OCI-LY7 (cell line): ENCODE results near the gene FOXN3. TPM values are rescaled to one million over a fixed set of nuclear protein-coding genes. Genes with fewer than 3 reads are reported as not detected.

Source experiments
- BruUV-seq: library from RNA; stranded (reverse); fragments of 400-500 nt; replicated peaks from 2 replicates; lab custom pipeline; 2021; lab: Mats Ljungman, UMichigan
- CTCF ChIA-PET: fragments of 300-600 bp; sonication (Branson Sonifier 250); formaldehyde crosslinking; loops from one replicate; lab custom pipeline; 2022; ENCODE audit warnings: antibody characterized with exemption; ENCODE audit not compliant: unreplicated experiment; lab: Charles Lee
- POLR2A ChIA-PET: fragments of 300-600 bp; sonication (Branson Sonifier 250); formaldehyde crosslinking; loops from one replicate; lab custom pipeline; 2022; ENCODE audit warnings: antibody characterized with exemption; lab: Charles Lee
- DNase-seq: peaks from one replicate; pipeline ENCODE4 v3.0.0-alpha.2; 2015; ENCODE audit warnings: low spot score
- H2AFZ ChIP-seq: fragments of 200-600 bp; sonication (generic), shearing (Covaris generic); 2 replicates; pipeline ENCODE4 v1.6.1; 2014; ENCODE audit warnings: mild to moderate bottlenecking, antibody characterized with exemption, low read length, moderate library complexity
- H3K27ac ChIP-seq: fragments of 200-600 bp; sonication (generic); 2 replicates; pipeline ENCODE4 v1.5.1; 2014; ENCODE audit warnings: mixed run types, low read depth, mild to moderate bottlenecking, moderate library complexity, low read length, inconsistent platforms; ENCODE audit not compliant: poor library complexity, severe bottlenecking
- H3K36me3 ChIP-seq: fragments of 200-600 bp; sonication (generic); 2 replicates; pipeline ENCODE4 v1.6.1; 2014; ENCODE audit warnings: mild to moderate bottlenecking, antibody characterized with exemption, low read length, moderate library complexity, mixed read lengths; ENCODE audit not compliant: insufficient read depth
- H3K4me1 ChIP-seq: fragments of 200-600 bp; sonication (generic); 2 replicates; pipeline ENCODE4 v1.5.1; 2014; ENCODE audit warnings: mild to moderate bottlenecking, low read length; ENCODE audit not compliant: insufficient read depth, poor library complexity, severe bottlenecking
- H3K4me2 ChIP-seq: fragments of 200-600 bp; sonication (generic); 2 replicates; pipeline ENCODE4 v1.6.1; 2014; ENCODE audit warnings: mild to moderate bottlenecking, low read length
- H3K4me3 ChIP-seq: fragments of 200-600 bp; sonication (generic); 2 replicates; pipeline ENCODE4 v1.5.1; 2014; ENCODE audit warnings: mild to moderate bottlenecking, low read depth, low read length; ENCODE audit not compliant: poor library complexity, severe bottlenecking
- H3K79me2 ChIP-seq: fragments of 200-600 bp; sonication (generic); 2 replicates; pipeline ENCODE4 v1.6.1; 2016; ENCODE audit warnings: low read depth, mild to moderate bottlenecking, low read length, moderate library complexity, mixed read lengths; ENCODE audit not compliant: insufficient read depth
- H3K9me2 ChIP-seq: fragments of 200-600 bp; sonication (generic); 2 replicates; pipeline ENCODE4 v1.6.1; 2016; ENCODE audit warnings: mild to moderate bottlenecking, low read length, mixed read lengths; ENCODE audit not compliant: insufficient read depth
- H3K9me3 ChIP-seq: fragments of 200-600 bp; sonication (generic); 2 replicates; pipeline ENCODE4 v1.6.1; 2014; ENCODE audit warnings: mild to moderate bottlenecking, mixed run types, low read length, mixed read lengths
- H4K20me1 ChIP-seq: fragments of 200-600 bp; sonication (generic); 2 replicates; pipeline ENCODE4 v1.6.1; 2014; ENCODE audit warnings: mild to moderate bottlenecking, antibody characterized with exemption, low read length, moderate library complexity, mixed read lengths; ENCODE audit not compliant: insufficient read depth
- CTCF ChIP-seq: fragments of 200-600 bp; sonication (generic); conservative IDR thresholded peaks from 2 replicates; pipeline ENCODE4 v1.5.1; 2014; ENCODE audit warnings: mild to moderate bottlenecking, antibody characterized with exemption, low read length, moderate library complexity, mixed read lengths
- EZH2phosphoT487 ChIP-seq: fragments of 200-600 bp; sonication (generic); IDR thresholded peaks from 2 replicates; pipeline ENCODE4 v1.6.1; 2018; ENCODE audit warnings: low read depth, borderline replicate concordance, mild to moderate bottlenecking, mixed run types, antibody characterized with exemption, low read length, moderate library complexity, mixed read lengths
- intact Hi-C: fragments of 100-400 bp; cut with micrococcal nuclease; formaldehyde crosslinking; loops from one replicate; pipeline ENCODE4 v1.10.0; 2022; ENCODE audit not compliant: unreplicated experiment
- total RNA-seq, 2 experiments: library from RNA; depleted of rRNA in 1 of 2; stranded (reverse); fragments of >200 nt in 1 of 2; shearing (Covaris generic) in 1 of 2; gene quantifications; 2 replicates each; pipeline ENCODE4 v1.2.3, GENCODE V29; 2014 to 2022

The FOXN3 gene
- total RNA-seq, 2 experiments from 2014 or later: 77.7 to 102 TPM

GRCh38 chr14:89187501-89187900, 229.5 kb downstream of the FOXN3 start:
- ChIA-PET POLR2A (no interaction called here), CTCF (no interaction called here)
- Histone ChIP-seq H3K9me2 (no peaks in the 10 kb centered on the region), H3K79me2 (no peaks in the 10 kb centered on the region), H3K4me1 (no peaks in the 10 kb centered on the region), H3K4me2 (no peak overlapping the region), H3K4me3 (no peak overlapping the region), H3K27ac (no peak overlapping the region), H2AFZ (no peak overlapping the region), H3K36me3 (peaks cover 36% of the 10 kb centered on the region), H3K9me3 (no peaks in the 10 kb centered on the region), H4K20me1 (no peaks in the 10 kb centered on the region)
- no peak for DNase-seq
- TF ChIP-seq EZH2phosphoT487 (no peak), CTCF (no peak)
- intact Hi-C loops: no loop called here
- BruUV-seq: no TSS peak

GRCh38 chr14:89186856-89187376, 230.1 kb downstream of the FOXN3 start:
- intact Hi-C loops: no loop called here
- ChIA-PET POLR2A (no interaction called here), CTCF (no interaction called here)
- Histone ChIP-seq H3K27ac (no peak overlapping the region), H3K9me3 (no peaks in the 10 kb centered on the region), H3K9me2 (no peaks in the 10 kb centered on the region), H3K36me3 (peaks cover 36% of the 10 kb centered on the region), H2AFZ (no peak overlapping the region), H3K4me1 (no peaks in the 10 kb centered on the region), H4K20me1 (no peaks in the 10 kb centered on the region), H3K4me2 (no peak overlapping the region), H3K79me2 (no peaks in the 10 kb centered on the region), H3K4me3 (no peak overlapping the region)
- no TSS peak for BruUV-seq
- DNase-seq: no peak
- TF ChIP-seq EZH2phosphoT487 (no peak), CTCF (no peak)

DNA sequence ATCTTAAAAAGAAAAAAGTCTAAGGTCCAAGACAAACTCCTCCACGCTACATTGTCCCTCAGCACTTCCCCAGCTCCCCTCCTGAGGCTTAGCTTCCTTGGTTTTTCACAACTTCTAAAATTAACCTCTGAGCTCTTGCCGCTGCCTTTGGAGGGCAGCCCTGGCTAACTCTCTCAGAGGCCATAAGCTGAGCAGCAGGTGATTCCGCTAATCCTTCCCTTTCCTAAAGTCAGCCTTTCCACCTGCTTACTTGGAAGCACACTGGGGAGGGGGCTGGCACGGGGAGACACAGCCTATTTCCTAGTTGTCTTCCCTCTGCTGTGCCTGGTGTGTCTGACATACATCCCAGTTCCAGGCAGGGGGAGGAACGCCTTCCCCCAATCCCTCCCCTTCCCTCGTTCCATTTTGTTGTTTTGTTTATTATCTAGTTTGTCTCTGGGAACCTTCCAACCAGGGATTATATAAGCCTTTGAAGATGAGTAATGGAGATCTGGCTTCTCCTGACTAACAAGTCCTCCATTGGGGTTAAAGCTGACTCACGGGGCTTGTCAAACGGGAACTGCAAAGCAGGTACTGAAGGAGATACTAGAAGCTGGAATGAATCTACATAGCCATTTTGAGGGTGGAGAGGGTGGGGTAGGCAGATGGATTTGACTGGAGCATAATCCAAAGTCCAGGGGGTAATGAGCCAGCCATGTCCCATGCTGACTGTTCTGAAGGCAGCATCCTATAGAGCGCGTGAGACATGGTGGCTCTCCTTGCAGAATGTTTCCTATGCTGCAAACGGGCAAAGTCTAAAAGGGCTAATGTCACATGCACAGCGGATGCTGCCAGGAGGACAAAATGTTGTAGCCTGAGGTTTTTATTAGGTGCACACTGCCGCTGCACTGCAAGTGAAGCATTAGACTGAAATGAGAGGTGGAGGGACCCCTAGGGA, 230.8 kb downstream of the FOXN3 start:
- H3K9me2 ChIP-seq: no peaks in the 10 kb centered on the region
- CTCF ChIA-PET: no interaction called here
- TF ChIP-seq CTCF (no peak), EZH2phosphoT487 (no peak)
- POLR2A ChIA-PET: interaction anchor here (1.0 kb wide), 1 partner anchor 21 kb away, joined by 3 read pairs; no protein-coding TSS in a partner anchor
- H3K4me2 ChIP-seq: no peak overlapping the region
- no peak overlapping the region for H2AFZ ChIP-seq
- intact Hi-C loops: no loop called here
- H3K9me3 ChIP-seq: no peaks in the 10 kb centered on the region
- BruUV-seq: no TSS peak
- H3K27ac ChIP-seq: no peak overlapping the region
- DNase-seq: no peak
- H3K4me3 ChIP-seq: no peak overlapping the region
- H3K79me2 ChIP-seq: no peaks in the 10 kb centered on the region
- H4K20me1 ChIP-seq: no peaks in the 10 kb centered on the region
- H3K4me1 ChIP-seq: no peaks in the 10 kb centered on the region
- H3K36me3 ChIP-seq: peaks cover 36% of the 10 kb centered on the region
